ENCODE results near the gene SLC44A2. TPM values are rescaled to one million over a fixed set of nuclear protein-coding genes. Genes with fewer than 3 reads are reported as not detected.

SLC44A2 gene
- total and polyA plus RNA-seq, 2 of the 13 experiments (the other 11 are each of a cell fraction or from before 2014, with no cell fraction given), result 2.4 to 5.6 TPM

DNA sequence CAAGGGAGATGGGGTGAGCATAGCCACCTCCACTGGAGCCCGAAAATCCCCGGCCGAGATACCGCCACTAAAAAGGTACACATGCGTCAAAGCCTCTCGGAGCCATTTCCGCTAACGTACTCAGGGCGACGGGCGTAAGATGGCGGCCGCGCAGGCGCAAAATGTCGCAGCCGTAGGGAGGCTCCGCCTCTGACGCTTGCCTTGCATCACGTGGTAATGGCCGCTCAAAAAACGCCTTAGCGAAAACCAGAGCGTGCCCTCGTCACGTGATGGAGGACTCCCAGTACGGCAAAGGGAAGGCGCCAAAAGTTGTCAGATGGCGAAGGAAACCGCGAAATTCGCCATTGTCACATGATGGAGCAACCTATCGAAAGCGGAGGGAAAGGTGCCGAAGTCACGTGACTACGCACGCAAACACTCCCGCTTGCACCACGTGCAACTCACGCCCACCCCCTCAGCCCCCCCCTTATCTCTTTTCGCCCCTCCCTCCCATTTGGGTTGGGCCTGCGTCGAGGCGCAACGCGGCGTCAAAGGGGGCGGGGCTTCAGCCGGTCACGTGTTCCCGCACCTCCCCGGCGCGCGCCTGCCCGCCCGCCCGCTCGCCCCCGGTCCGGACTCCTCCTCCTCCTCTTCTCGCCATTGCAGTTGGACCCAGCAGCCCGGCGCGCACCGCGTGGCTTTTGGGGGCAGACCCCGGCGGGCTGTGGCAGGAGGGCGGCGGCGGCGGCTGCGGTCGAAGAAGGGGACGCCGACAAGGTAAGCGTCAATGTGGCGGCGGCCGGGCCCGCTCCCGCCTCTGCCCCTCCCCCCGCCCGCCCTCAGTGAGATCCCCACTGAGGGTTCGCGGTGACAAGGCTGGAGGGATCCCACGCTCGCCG is 28.6 kb downstream of the SLC44A2 start, which contains the start of gene ILF3 (continued):
- TF ChIP-seq, protein P1, sequence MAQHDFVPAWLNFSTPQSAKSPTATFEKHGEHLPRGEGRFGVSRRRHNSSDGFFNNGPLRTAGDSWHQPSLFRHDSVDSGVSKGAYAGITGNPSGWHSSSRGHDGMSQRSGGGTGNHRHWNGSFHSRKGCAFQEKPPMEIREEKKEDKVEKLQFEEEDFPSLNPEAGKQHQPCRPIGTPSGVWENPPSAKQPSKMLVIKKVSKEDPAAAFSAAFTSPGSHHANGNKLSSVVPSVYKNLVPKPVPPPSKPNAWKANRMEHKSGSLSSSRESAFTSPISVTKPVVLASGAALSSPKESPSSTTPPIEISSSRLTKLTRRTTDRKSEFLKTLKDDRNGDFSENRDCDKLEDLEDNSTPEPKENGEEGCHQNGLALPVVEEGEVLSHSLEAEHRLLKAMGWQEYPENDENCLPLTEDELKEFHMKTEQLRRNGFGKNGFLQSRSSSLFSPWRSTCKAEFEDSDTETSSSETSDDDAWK (CRISPR knock-in tag; IDR thresholded peaks at IDR 0.05), result no peak
- peak; percentile 72; the same call in 1 of the 2 replicates for TF ChIP-seq ZNF34 (CRISPR knock-in tag; IDR thresholded peaks at IDR 0.05; ENCODE audit: borderline replicate concordance)
- no peak for TF ChIP-seq CENPX (CRISPR knock-in tag; IDR thresholded peaks at IDR 0.05)
- peak; percentile 32 for TF ChIP-seq MED8 (CRISPR knock-in tag; IDR thresholded peaks at IDR 0.05; ENCODE audit: insufficient replicate concordance)
- peak; percentile 72; the same call in 1 of the 2 replicates for TF ChIP-seq MIER2 (CRISPR knock-in tag; IDR thresholded peaks at IDR 0.05)
- TF ChIP-seq ZFP36L2 (CRISPR knock-in tag; IDR thresholded peaks at IDR 0.05), result no peak
- 0 out of 2 replicates have a peak, but pooled peaks have one; percentile 26 for TF ChIP-seq TP53 (CRISPR knock-in tag; conservative IDR thresholded peaks at IDR 0.05)
- TF ChIP-seq, protein P2, sequence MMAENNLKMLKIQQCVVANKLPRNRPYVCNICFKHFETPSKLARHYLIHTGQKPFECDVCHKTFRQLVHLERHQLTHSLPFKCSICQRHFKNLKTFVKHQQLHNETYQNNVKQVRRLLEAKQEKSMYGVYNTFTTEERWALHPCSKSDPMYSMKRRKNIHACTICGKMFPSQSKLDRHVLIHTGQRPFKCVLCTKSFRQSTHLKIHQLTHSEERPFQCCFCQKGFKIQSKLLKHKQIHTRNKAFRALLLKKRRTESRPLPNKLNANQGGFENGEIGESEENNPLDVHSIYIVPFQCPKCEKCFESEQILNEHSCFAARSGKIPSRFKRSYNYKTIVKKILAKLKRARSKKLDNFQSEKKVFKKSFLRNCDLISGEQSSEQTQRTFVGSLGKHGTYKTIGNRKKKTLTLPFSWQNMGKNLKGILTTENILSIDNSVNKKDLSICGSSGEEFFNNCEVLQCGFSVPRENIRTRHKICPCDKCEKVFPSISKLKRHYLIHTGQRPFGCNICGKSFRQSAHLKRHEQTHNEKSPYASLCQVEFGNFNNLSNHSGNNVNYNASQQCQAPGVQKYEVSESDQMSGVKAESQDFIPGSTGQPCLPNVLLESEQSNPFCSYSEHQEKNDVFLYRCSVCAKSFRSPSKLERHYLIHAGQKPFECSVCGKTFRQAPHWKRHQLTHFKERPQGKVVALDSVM (CRISPR knock-in tag; IDR thresholded peaks at IDR 0.05), result peak; percentile 60
- TF ChIP-seq SNRNP70 (IDR thresholded peaks at IDR 0.05; ENCODE audit: low read depth, low read length), result no peak
- no peak for TF ChIP-seq ZNF326 (CRISPR knock-in tag; IDR thresholded peaks at IDR 0.05; ENCODE audit: borderline replicate concordance)
- peak; percentile 91 for TF ChIP-seq POLR2G (IDR thresholded peaks at IDR 0.05; ENCODE audit: low read depth, low read length)
- peak; percentile 17 for TF ChIP-seq KDM5A (IDR thresholded peaks at IDR 0.05; ENCODE audit: borderline replicate concordance, low read length)
- TF ChIP-seq, protein P3, sequence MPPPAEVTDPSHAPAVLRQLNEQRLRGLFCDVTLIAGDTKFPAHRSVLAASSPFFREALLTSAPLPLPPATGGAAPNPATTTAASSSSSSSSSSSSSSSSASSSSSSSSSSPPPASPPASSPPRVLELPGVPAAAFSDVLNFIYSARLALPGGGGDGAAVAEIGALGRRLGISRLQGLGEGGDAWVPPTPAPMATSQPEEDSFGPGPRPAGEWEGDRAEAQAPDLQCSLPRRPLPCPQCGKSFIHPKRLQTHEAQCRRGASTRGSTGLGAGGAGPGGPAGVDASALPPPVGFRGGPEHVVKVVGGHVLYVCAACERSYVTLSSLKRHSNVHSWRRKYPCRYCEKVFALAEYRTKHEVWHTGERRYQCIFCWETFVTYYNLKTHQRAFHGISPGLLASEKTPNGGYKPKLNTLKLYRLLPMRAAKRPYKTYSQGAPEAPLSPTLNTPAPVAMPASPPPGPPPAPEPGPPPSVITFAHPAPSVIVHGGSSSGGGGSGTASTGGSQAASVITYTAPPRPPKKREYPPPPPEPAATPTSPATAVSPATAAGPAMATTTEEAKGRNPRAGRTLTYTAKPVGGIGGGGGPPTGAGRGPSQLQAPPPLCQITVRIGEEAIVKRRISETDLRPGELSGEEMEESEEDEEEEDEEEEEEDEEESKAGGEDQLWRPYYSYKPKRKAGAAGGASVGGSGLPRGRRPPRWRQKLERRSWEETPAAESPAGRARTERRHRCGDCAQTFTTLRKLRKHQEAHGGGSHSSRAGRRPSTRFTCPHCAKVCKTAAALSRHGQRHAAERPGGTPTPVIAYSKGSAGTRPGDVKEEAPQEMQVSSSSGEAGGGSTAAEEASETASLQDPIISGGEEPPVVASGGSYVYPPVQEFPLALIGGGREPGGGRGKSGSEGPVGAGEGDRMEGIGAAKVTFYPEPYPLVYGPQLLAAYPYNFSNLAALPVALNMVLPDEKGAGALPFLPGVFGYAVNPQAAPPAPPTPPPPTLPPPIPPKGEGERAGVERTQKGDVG (CRISPR knock-in tag; IDR thresholded peaks at IDR 0.05; ENCODE audit: borderline replicate concordance), result no peak; the same call in 1 of the 2 replicates
- TF ChIP-seq ZNF850 (CRISPR knock-in tag; conservative IDR thresholded peaks at IDR 0.05), result no peak
- TF ChIP-seq MIER3 (CRISPR knock-in tag; IDR thresholded peaks at IDR 0.05; ENCODE audit: borderline replicate concordance), result peak; percentile 88
- TF ChIP-seq MYNN (CRISPR knock-in tag; IDR thresholded peaks at IDR 0.05; ENCODE audit: low read depth), result peak; percentile 55; the same call in 1 of the 2 replicates
- TF ChIP-seq, protein P4, sequence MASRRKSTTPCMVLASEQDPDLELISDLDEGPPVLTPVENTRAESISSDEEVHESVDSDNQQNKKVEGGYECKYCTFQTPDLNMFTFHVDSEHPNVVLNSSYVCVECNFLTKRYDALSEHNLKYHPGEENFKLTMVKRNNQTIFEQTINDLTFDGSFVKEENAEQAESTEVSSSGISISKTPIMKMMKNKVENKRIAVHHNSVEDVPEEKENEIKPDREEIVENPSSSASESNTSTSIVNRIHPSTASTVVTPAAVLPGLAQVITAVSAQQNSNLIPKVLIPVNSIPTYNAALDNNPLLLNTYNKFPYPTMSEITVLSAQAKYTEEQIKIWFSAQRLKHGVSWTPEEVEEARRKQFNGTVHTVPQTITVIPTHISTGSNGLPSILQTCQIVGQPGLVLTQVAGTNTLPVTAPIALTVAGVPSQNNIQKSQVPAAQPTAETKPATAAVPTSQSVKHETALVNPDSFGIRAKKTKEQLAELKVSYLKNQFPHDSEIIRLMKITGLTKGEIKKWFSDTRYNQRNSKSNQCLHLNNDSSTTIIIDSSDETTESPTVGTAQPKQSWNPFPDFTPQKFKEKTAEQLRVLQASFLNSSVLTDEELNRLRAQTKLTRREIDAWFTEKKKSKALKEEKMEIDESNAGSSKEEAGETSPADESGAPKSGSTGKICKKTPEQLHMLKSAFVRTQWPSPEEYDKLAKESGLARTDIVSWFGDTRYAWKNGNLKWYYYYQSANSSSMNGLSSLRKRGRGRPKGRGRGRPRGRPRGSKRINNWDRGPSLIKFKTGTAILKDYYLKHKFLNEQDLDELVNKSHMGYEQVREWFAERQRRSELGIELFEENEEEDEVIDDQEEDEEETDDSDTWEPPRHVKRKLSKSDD (CRISPR knock-in tag; IDR thresholded peaks at IDR 0.05; ENCODE audit: low read depth), result peak; percentile 90
- TF ChIP-seq SIX4 (CRISPR knock-in tag; IDR thresholded peaks at IDR 0.05), result 0 out of 2 replicates have a peak, but pooled peaks have one; percentile 55
- peak; percentile 90; the same call in 1 of the 2 replicates for TF ChIP-seq RFXAP (CRISPR knock-in tag; IDR thresholded peaks at IDR 0.05; ENCODE audit: borderline replicate concordance)

Data from HepG2 (cell line).